B cell (primary cell): ENCODE data around the gene PLK3. TPM values are rescaled to one million over a fixed set of nuclear protein-coding genes. Genes with fewer than 3 reads are reported as not detected.
A peak's percentile ranks its signal among the peaks of the same experiment; 100 is the strongest.

Experiments used
- ATAC-seq: fragments of 200-7000 bp; cut with Tn5 transposase; one replicate; pipeline ENCODE4 v1.10.0; 2021; ENCODE audit warnings: low read depth, mild to moderate bottlenecking, moderate number of reproducible peaks, moderate library complexity
- CTCF ChIA-PET: fragments of 350-600 bp; sonication (Branson Sonifier 250); formaldehyde crosslinking; loops from one replicate; lab custom pipeline; 2021; ENCODE audit warnings: antibody characterized with exemption, inconsistent platforms; lab: Charles Lee
- POLR2A ChIA-PET: fragments of 350-600 bp; sonication (Branson Sonifier 250); formaldehyde crosslinking; loops from one replicate; lab custom pipeline; 2021; ENCODE audit warnings: antibody characterized with exemption; lab: Charles Lee
- DNase-seq: peaks from one replicate; pipeline ENCODE4 v3.0.0; 2013
- H2AFZ ChIP-seq: 2 replicates; pipeline ENCODE4 v1.6.1; 2012; ENCODE audit warnings: mild to moderate bottlenecking, low read depth, low read length; ENCODE audit not compliant: insufficient read depth, poor library complexity, severe bottlenecking
- H3K27ac ChIP-seq, 2 donors: 1 replicate in 1 of 2; 2 replicates in 1 of 2; pipeline ENCODE4 v1.5.1; 2012 to 2013; ENCODE audit warnings: low read length in 2 of 2, mild to moderate bottlenecking in 2 of 2, moderate library complexity in 1 of 2
- H3K27me3 ChIP-seq, 4 experiments: fragments of 200-600 bp in 1 of 4; sonication (generic) in 1 of 4; replicated peaks in 1 of 4; 1 replicate in 2 of 4; 2 replicates in 2 of 4; pipeline versions ENCODE4 v1.6.1 to v1.7.0; 2013 to 2016; ENCODE audit warnings: low read length in 3 of 4, mild to moderate bottlenecking in 2 of 4, mixed read lengths in 1 of 4, moderate library complexity in 1 of 4; ENCODE audit not compliant: insufficient read depth in 4 of 4, control insufficient read depth in 3 of 4; ENCODE audit errors: control extremely low read depth in 1 of 4
- H3K36me3 ChIP-seq, 2 experiments: replicated peaks in 1 of 2; 1 replicate in 1 of 2; 2 replicates in 1 of 2; pipeline versions ENCODE4 v1.6.1 to v1.7.1; 2013; ENCODE audit warnings: low read length in 1 of 2; ENCODE audit not compliant: insufficient read depth in 2 of 2, control insufficient read depth in 1 of 2; ENCODE audit errors: control extremely low read depth in 1 of 2, extremely low read depth in 1 of 2
- H3K4me1 ChIP-seq, 2 donors: fragments of 200-600 bp in 1 of 2; sonication (generic) in 1 of 2; 1 replicate in 1 of 2; 2 replicates in 1 of 2; pipeline versions ENCODE4 v1.5.1 to v1.6.1; 2013 to 2017; ENCODE audit warnings: low read length in 2 of 2; ENCODE audit not compliant: control insufficient read depth in 2 of 2, insufficient read depth in 2 of 2
- H3K4me2 ChIP-seq: replicated peaks from 2 replicates; pipeline ENCODE3; 2012; ENCODE audit warnings: mild to moderate bottlenecking, low read depth, low read length; ENCODE audit not compliant: poor library complexity, severe bottlenecking
- H3K4me3 ChIP-seq, 5 experiments: fragments of 200-600 bp in 1 of 5; sonication (generic) in 1 of 5; 1 replicate in 3 of 5; 2 replicates in 2 of 5; pipeline versions ENCODE4 v1.5.1 to v1.7.0; 2011 to 2016; ENCODE audit warnings: low read length in 4 of 5, mild to moderate bottlenecking in 4 of 5, low read depth in 2 of 5, control low read depth in 1 of 5, moderate library complexity in 1 of 5; ENCODE audit not compliant: insufficient read depth in 1 of 5; ENCODE audit errors: control extremely low read depth in 1 of 5, extremely low read depth in 1 of 5
- H3K79me2 ChIP-seq: fragments of 200-600 bp; sonication (generic); one replicate; pipeline ENCODE4 v1.6.0; 2016; ENCODE audit warnings: low read length; ENCODE audit not compliant: control insufficient read depth, insufficient read depth
- H3K9ac ChIP-seq: fragments of 200-600 bp; sonication (generic); 2 replicates; pipeline ENCODE4 v1.6.1; 2017; ENCODE audit warnings: mild to moderate bottlenecking, low read length, moderate library complexity
- H3K9me3 ChIP-seq, 3 donors: one replicate each; pipeline versions ENCODE4 v1.6.1 to v1.7.1; 2013; ENCODE audit warnings: low read length in 2 of 3; ENCODE audit not compliant: control insufficient read depth in 2 of 3, insufficient read depth in 1 of 3; ENCODE audit errors: control extremely low read depth in 1 of 3
- H4K20me1 ChIP-seq: 2 replicates; pipeline ENCODE4 v1.6.0; 2012; ENCODE audit warnings: mild to moderate bottlenecking, low read length; ENCODE audit not compliant: insufficient read depth, control insufficient read depth, poor library complexity, severe bottlenecking
- H3K27ac Mint-ChIP-seq: one replicate; pipeline ENCODE4 v1.8.0; 2021; ENCODE audit warnings: mixed read lengths
- H3K27me3 Mint-ChIP-seq: one replicate; pipeline ENCODE4 v1.8.0; 2021; ENCODE audit warnings: mixed read lengths
- H3K4me1 Mint-ChIP-seq: one replicate; pipeline ENCODE4 v1.8.0; 2021; ENCODE audit warnings: mixed read lengths
- H3K4me3 Mint-ChIP-seq: one replicate; pipeline ENCODE4 v1.8.0; 2021; ENCODE audit warnings: mixed read lengths
- H3K9me3 Mint-ChIP-seq: one replicate; pipeline ENCODE4 v1.8.0; 2022; ENCODE audit warnings: mixed read lengths; ENCODE audit not compliant: insufficient read depth
- EZH2 ChIP-seq: IDR thresholded peaks from 2 replicates; pipeline ENCODE4 v1.6.1; 2012; ENCODE audit warnings: borderline replicate concordance, low read depth, mild to moderate bottlenecking, moderate library complexity, low read length; ENCODE audit not compliant: insufficient read depth, poor library complexity, severe bottlenecking
- WGBS: methylation state at CpG from one replicate; pipeline ENCODE4 v1.1.5; 2013; ENCODE audit warnings: missing lambda C conversion rate; ENCODE audit not compliant: insufficient coverage; 5-methylcytosine and 5-hydroxymethylcytosine counted together
- intact Hi-C: fragments of 100-400 bp; cut with micrococcal nuclease; formaldehyde crosslinking; loops from one replicate; pipeline ENCODE4 v1.10.0; 2022
- polyA plus RNA-seq: library from polyadenylated mRNA; depleted of rRNA; stranded (reverse); fragments of >200 nt; gene quantifications from 2 replicates; pipeline ENCODE4 v1.2.3, GENCODE V29; 2012
- total RNA-seq, 2 donors: library from RNA; stranded (reverse); fragments of 120-200 nt in 1 of 2; gene quantifications; 1 replicate in 1 of 2; 2 replicates in 1 of 2; pipeline versions ENCODE4 v1.2.3 to v1.2.4, GENCODE V29; 2013 to 2022
- TF ChIP-seq, protein P1 (sequence below): fragments of 200-600 bp; IDR thresholded peaks from one replicate; pipeline ENCODE4 v1.8.0; 2022; ENCODE audit warnings: antibody characterized with exemption, mild to moderate bottlenecking

Gene PLK3
- total and polyA plus RNA-seq, 2 donors (not counting 1 experiment from before 2014, with no cell fraction given) = 35.9 to 93.5 TPM

- ChIA-PET POLR2A (interaction anchor here (0.7 kb wide), 1 partner anchor 17 kb away, joined by 3 read pairs; no protein-coding TSS in a partner anchor), CTCF (interaction anchor here (0.5 to 0.8 kb wide), 2 partner anchors 9 to 180 kb away, joined by 3 to 4 read pairs; no protein-coding TSS in a partner anchor)
- Histone ChIP-seq H2AFZ (no peak overlapping the region), H3K4me3 (no peak overlapping the region), H3K27me3 (no peaks in the 10 kb centered on the region), H3K4me2 (no peak overlapping the region), H3K79me2 (no peaks in the 10 kb centered on the region), H4K20me1 (peaks cover 38% of the 10 kb centered on the region), H3K9ac (no peak overlapping the region), H3K9me3 (no peaks in the 10 kb centered on the region), H3K4me1 (peaks cover 35 to 46% of the 10 kb centered on the region in 2 donors), H3K36me3 (peaks cover 0 to 54% of the 10 kb centered on the region in 2 experiments), H3K27ac (no peak overlapping the region)
- DNase-seq (no peak), ATAC-seq (no peak)
- Mint-ChIP-seq H3K27me3 (no peaks in the 10 kb centered on the region), H3K27ac (no peak overlapping the region), H3K4me1 (peaks cover 51% of the 10 kb centered on the region), H3K4me3 (no peak overlapping the region), H3K9me3 (no peaks in the 10 kb centered on the region)
- TF ChIP-seq, protein P1, sequence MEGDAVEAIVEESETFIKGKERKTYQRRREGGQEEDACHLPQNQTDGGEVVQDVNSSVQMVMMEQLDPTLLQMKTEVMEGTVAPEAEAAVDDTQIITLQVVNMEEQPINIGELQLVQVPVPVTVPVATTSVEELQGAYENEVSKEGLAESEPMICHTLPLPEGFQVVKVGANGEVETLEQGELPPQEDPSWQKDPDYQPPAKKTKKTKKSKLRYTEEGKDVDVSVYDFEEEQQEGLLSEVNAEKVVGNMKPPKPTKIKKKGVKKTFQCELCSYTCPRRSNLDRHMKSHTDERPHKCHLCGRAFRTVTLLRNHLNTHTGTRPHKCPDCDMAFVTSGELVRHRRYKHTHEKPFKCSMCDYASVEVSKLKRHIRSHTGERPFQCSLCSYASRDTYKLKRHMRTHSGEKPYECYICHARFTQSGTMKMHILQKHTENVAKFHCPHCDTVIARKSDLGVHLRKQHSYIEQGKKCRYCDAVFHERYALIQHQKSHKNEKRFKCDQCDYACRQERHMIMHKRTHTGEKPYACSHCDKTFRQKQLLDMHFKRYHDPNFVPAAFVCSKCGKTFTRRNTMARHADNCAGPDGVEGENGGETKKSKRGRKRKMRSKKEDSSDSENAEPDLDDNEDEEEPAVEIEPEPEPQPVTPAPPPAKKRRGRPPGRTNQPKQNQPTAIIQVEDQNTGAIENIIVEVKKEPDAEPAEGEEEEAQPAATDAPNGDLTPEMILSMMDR = no peak
- no peak for TF ChIP-seq EZH2
- WGBS = 94% methylated on average over 14 of the region's 14 CpGs
- intact Hi-C loops = no loop called here
These were observed 19.5 kb upstream of the PLK3 start for GRCh38 chr1:44780583-44781121.

GRCh38 chr1:44783697-44784093, 16.5 kb upstream of the PLK3 start:
- intact Hi-C loops = no loop called here
- Histone ChIP-seq H2AFZ (peak overlapping the region; percentile 85), H3K36me3 (peaks cover 0 to 25% of the 10 kb centered on the region in 2 experiments), H3K4me2 (peak overlapping the region; percentile 90), H3K4me1 (peaks cover 25 to 34% of the 10 kb centered on the region in 2 donors), H3K27ac (peak overlapping the region; percentile 40 to 58), H4K20me1 (peaks cover 10% of the 10 kb centered on the region), H3K9me3 (no peaks in the 10 kb centered on the region), H3K79me2 (no peaks in the 10 kb centered on the region), H3K27me3 (no peaks in the 10 kb centered on the region), H3K4me3 (peak overlapping the region in 4 of 5 experiments; percentile 38 to 69 (median 56)), H3K9ac (peak overlapping the region; percentile 64)
- ChIA-PET POLR2A (interaction anchor here (0.6 to 3.1 kb wide), 7 partner anchors 8 to 227 kb away, joined by 3 to 25 read pairs (median 4); partner anchors contain the start of genes HECTD3 and RPS8), CTCF (interaction anchor here (0.9 to 5.5 kb wide), 10 partner anchors 8 to 228 kb away, joined by 3 to 44 read pairs (median 8); partner anchors contain the start of genes HECTD3, PLK3, RNU5D-1 and RPS8)
- no peak for DNase-seq
- H3K4me1 Mint-ChIP-seq = peaks cover 36% of the 10 kb centered on the region
- TF ChIP-seq, protein P1 = no peak
- TF ChIP-seq EZH2 = no peak
- no peaks in the 10 kb centered on the region for H3K9me3 Mint-ChIP-seq
- H3K4me3 Mint-ChIP-seq = peak overlapping the region; percentile 82
- H3K27me3 Mint-ChIP-seq = no peaks in the 10 kb centered on the region
- 57% methylated on average over 8 of the region's 8 CpGs for WGBS
- ATAC-seq = no peak
- H3K27ac Mint-ChIP-seq = peak overlapping the region; percentile 83
